SJSA1 (cell line): ENCODE results near the gene ARHGEF1. TPM values are rescaled to one million over a fixed set of nuclear protein-coding genes. Genes with fewer than 3 reads are reported as not detected.

Experiments
- DNase-seq, 2 experiments: peaks; one replicate each; pipeline ENCODE4 v3.0.0-alpha.2; 2015 to 2020; ENCODE audit warnings: low spot score in 2 of 2, low read depth in 1 of 2
- H3K27ac ChIP-seq: fragments of 250-450 bp; sonication (Bioruptor Pico); 2 replicates; pipeline ENCODE4 v1.5.1; 2020; ENCODE audit warnings: mild to moderate bottlenecking, moderate library complexity
- H3K27me3 ChIP-seq: fragments of 250-450 bp; sonication (Bioruptor Pico); replicated peaks from 2 replicates; pipeline ENCODE4 v1.5.1; 2020; ENCODE audit warnings: mild to moderate bottlenecking, moderate library complexity
- H3K36me3 ChIP-seq: fragments of 250-450 bp; sonication (Bioruptor Pico); 2 replicates; pipeline ENCODE4 v1.5.1; 2020; ENCODE audit warnings: mild to moderate bottlenecking
- H3K4me1 ChIP-seq: fragments of 250-450 bp; sonication (Bioruptor Pico); replicated peaks from 2 replicates; pipeline ENCODE4 v1.6.1; 2021; ENCODE audit warnings: mild to moderate bottlenecking
- H3K4me3 ChIP-seq: fragments of 250-450 bp; sonication (Bioruptor Pico); 2 replicates; pipeline ENCODE4 v1.5.1; 2020; ENCODE audit warnings: mild to moderate bottlenecking
- H3K9me3 ChIP-seq: fragments of 250-450 bp; sonication (Bioruptor Pico); replicated peaks from 2 replicates; pipeline ENCODE4 v1.5.1; 2020; ENCODE audit warnings: mild to moderate bottlenecking
- total RNA-seq: library from RNA; depleted of rRNA; stranded (reverse); fragments of >200 nt; shearing (Covaris generic); gene quantifications from 2 replicates; pipeline ENCODE4 v1.2.3, GENCODE V29; 2014

The ARHGEF1 gene
- total RNA-seq, 1 experiment from 2014 or later = 44.9 TPM

DNA sequence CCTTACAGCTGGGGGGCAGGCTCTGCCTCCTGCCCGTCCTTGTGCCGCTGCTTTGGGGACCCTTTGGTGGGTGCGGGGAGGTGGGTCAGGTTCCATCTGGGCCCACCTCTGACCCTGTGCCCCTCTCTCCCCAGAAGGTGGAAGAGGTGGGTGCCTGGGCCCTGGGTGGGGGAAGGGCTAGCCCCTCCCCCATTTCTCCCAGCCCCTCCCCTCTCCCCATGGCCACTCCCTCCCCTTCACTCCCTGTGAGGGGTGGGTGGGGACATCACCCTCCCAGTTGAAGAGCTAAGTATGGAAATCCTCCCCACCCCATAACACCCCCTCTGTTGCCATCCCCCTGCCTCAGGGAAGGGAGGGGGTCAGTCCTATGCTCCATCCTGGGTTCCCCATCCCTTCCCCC, 14.2 kb downstream of the ARHGEF1 start:
- no peaks in the 10 kb centered on the region for H3K9me3 ChIP-seq
- no peaks in the 10 kb centered on the region for H3K27me3 ChIP-seq
- H3K36me3 ChIP-seq = peaks cover 71% of the 10 kb centered on the region
- no peak for DNase-seq
- no peak overlapping the region for H3K4me3 ChIP-seq
- no peak overlapping the region for H3K27ac ChIP-seq
- H3K4me1 ChIP-seq = no peaks in the 10 kb centered on the region

DNA sequence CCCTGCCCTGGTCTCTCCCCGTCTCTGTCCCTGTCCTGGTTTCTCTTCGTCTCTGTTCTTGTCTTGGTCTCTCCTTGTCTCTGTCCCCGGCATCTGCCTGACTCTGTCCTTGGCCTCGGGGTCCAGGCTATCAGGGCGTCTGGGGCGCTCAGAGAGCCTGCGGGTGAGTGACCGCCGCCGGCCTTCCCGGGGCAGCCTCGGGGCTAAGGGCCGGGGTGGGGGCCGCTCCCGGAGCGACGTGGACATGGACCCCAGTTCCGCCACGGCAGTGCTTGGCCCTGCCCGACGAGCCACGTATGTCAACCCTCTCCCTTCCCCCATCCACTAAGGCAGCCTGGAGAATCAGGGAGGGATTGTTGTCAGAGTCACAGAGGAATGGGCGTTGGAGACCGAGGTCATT, 14.8 kb downstream of the ARHGEF1 start:
- Histone ChIP-seq H3K27ac (no peak overlapping the region), H3K4me3 (no peak overlapping the region), H3K4me1 (no peaks in the 10 kb centered on the region), H3K27me3 (no peaks in the 10 kb centered on the region), H3K36me3 (peaks cover 71% of the 10 kb centered on the region), H3K9me3 (no peaks in the 10 kb centered on the region)
- DNase-seq = no peak

DNA sequence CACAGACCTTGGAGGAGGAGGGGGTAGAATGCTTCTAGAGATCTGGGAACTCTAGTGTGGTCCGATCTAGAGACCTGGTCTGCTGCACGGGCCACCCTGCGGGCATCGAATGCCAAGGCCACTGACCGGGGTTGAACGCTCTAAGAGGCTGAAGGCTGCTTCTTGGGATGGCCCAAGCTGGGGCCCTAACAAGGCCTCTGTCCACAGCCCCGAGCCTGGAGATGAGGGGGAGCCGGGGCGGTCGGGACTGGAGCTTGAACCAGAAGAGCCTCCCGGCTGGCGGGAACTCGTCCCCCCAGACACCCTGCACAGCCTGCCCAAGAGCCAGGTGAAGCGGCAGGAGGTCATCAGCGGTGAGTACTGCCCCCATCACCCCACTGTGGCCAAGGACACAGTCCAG, 15.3 kb downstream of the ARHGEF1 start:
- Histone ChIP-seq H3K4me1 (no peaks in the 10 kb centered on the region), H3K9me3 (no peaks in the 10 kb centered on the region), H3K27ac (no peak overlapping the region), H3K4me3 (no peak overlapping the region), H3K36me3 (peaks cover 73% of the 10 kb centered on the region), H3K27me3 (no peaks in the 10 kb centered on the region)
- no peak for DNase-seq

DNA sequence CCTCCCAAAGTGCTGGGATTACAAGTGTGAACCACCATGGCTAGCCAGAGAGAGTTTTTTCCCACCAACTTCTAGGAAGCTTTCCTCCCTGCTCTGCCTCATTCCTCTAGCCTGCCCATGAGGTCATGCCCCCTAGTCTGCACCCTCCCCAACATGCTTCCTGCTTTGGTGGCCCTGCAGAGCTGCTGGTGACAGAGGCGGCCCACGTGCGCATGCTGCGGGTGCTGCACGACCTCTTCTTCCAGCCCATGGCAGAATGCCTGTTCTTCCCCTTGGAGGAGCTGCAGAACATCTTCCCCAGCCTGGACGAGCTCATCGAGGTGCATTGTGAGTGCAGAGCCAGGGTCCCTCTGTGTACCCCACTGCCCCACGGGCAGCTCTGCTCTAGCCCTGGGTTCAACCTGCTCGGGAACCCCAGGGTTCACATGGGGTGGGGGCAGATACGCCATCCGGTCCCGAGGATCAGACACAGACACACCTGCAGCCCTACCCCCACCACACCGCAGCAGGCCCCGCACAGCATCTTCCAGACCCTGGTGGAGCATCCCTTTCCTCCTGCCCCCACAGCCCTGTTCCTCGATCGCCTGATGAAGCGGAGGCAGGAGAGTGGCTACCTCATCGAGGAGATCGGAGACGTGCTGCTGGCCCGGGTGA, 18.9 kb downstream of the ARHGEF1 start:
- no peak for DNase-seq
- Histone ChIP-seq H3K27ac (no peak overlapping the region), H3K4me3 (no peak overlapping the region), H3K9me3 (no peaks in the 10 kb centered on the region), H3K4me1 (no peaks in the 10 kb centered on the region), H3K27me3 (no peaks in the 10 kb centered on the region), H3K36me3 (peaks cover 87% of the 10 kb centered on the region)

DNA sequence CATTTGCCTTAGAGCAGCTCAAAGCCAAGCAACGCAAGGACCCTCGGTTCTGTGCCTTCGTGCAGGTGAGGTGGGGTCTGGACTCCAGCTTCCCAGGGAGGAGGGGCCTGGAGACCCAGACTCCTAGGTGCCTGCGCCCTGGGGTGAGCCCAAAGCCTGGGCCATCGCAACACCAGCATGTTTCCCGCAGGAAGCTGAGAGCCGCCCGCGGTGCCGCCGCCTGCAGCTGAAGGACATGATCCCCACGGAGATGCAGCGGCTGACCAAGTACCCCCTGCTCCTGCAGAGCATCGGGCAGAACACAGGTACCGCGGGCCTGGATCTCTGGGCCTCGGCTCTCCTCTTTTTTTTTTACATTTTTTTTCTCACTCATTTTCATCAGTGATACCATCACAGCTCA, 19.6 kb downstream of the ARHGEF1 start:
- no peak for DNase-seq
- Histone ChIP-seq H3K36me3 (peaks cover 90% of the 10 kb centered on the region), H3K9me3 (no peaks in the 10 kb centered on the region), H3K27ac (no peak overlapping the region), H3K4me1 (no peaks in the 10 kb centered on the region), H3K27me3 (no peaks in the 10 kb centered on the region), H3K4me3 (no peak overlapping the region)

DNA sequence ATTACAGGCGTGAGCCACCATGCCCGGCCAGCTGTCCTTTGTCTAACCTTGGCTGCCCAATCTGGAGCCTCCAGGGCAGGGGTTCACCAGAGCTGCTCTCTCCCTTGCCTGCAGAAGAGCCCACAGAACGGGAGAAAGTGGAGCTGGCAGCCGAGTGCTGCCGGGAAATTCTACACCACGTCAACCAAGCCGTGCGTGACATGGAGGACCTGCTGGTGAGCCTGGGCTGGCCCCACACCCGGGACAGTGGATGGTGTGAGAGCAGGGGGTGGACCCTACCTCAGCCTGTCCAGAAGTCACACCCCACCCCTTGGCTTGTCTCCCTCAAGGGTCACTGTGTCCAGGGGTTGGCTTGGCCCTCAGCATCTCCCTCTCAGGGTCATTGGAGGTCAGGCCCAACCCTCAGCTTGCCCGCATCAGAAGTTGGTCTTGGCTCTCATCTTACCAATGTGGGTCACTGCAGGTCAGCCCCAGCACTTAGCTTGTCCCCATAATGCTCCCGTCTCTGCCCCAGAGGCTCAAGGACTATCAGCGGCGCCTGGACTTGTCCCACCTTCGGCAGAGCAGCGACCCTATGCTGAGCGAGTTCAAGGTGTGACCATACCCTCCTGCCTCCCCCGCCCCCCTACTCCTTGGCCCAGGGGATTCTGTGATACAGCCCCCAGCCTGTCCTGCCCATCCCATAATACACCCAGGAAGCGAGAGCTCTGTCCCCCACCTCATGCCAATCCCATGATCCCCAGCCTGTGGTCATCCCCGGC, 20.4 kb downstream of the ARHGEF1 start:
- Histone ChIP-seq H3K4me1 (no peaks in the 10 kb centered on the region), H3K4me3 (no peak overlapping the region), H3K27me3 (no peaks in the 10 kb centered on the region), H3K27ac (no peak overlapping the region), H3K9me3 (no peaks in the 10 kb centered on the region), H3K36me3 (peaks cover 82% of the 10 kb centered on the region)
- DNase-seq = no peak

DNA sequence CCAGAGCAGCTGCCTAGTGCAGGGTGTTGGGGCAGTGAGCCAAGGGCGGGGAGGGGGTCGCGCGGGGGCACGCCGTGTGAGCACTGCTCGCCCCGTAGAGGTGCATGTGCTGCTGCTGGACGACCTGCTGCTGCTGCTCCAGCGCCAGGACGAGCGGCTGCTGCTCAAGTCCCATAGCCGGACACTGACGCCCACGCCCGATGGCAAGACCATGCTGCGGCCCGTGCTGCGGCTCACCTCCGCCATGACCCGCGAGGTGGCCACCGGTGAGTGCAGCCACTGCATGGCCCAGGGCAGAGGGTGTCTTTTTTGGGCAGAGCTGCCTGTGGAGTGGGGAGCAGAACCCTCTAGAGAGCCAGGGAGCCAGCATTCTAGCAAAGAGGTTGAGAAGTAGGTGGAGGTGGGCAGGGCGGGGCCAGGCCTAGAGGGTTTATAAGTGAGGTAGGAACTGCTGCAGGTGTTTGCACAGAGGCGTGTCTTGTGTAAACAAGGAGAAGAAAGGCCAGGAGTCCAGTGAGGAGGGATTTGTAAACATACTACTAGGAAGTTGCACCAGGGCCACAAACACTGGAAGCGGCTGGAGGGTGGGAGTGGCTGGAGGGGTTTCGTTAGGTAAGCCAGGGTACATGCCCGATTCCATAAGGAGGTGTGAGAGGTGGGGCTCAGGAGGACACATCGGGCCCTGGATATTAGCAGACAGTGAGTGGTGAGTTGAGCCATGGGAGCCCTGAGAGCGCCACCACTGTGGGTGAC, 21.3 kb downstream of the ARHGEF1 start:
- H3K36me3 ChIP-seq = peaks cover 74% of the 10 kb centered on the region
- DNase-seq = no peak
- no peak overlapping the region for H3K27ac ChIP-seq
- H3K4me1 ChIP-seq = no peaks in the 10 kb centered on the region
- H3K9me3 ChIP-seq = no peaks in the 10 kb centered on the region
- H3K27me3 ChIP-seq = no peaks in the 10 kb centered on the region
- H3K4me3 ChIP-seq = no peak overlapping the region

DNA sequence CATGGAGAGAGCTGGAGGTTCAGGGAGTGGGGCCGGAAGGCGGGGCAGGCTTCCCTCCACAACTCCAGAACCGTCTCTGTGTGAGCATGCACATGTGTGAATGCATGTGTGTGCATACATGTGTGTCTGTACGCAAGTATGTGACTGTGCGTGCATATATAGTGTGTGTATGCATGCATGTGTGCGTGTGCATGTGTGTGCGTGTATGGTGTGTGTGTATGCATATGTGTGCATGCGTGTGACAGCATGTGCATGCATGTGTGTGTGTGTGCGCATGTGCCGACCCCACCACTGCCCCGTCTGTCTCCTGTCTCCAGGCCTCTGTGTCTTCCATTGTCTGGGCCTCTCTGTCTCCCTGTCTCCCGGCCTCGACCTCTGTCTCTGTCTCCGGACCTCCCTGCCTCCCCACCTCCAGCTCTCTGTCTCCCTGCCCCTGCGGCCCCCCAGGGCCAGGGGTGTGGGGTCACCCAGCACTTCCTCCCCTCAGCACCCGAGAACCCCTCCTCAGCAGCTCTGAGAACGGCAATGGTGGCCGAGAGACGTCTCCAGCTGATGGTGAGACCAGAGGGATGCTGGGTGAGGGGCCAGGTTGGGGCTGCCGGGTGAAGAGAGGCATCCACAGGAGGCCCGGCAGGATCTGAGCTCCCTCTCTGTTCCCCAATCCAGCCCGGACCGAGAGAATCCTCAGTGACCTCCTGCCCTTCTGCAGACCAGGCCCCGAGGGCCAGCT, 22.5 kb downstream of the ARHGEF1 start:
- no peak for DNase-seq
- H3K27me3 ChIP-seq = peaks cover 5% of the 10 kb centered on the region; the same call in 1 of the 2 replicates
- peaks cover 63% of the 10 kb centered on the region for H3K36me3 ChIP-seq
- H3K4me3 ChIP-seq = no peak overlapping the region
- H3K4me1 ChIP-seq = no peaks in the 10 kb centered on the region
- H3K9me3 ChIP-seq = no peaks in the 10 kb centered on the region
- H3K27ac ChIP-seq = no peak overlapping the region

DNA sequence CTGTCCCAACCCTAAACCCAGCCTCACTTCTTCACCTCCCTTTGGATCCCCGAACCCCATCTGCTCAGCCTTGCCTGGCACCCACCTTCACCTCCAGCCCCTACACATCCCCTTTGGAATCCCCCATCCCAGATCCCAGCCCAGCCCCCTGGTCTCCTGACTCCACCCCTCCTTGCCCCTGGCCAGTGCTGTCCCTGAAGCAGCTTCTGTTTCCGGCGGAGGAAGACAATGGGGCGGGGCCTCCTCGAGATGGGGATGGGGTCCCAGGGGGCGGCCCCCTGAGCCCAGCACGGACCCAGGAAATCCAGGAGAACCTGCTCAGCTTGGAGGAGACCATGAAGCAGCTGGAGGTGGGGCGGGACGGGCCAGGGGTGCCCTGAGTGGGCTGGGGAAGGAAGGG, 23.3 kb downstream of the ARHGEF1 start:
- peaks cover 57% of the 10 kb centered on the region for H3K36me3 ChIP-seq
- H3K27me3 ChIP-seq = peaks cover 12% of the 10 kb centered on the region
- H3K27ac ChIP-seq = no peak overlapping the region
- H3K4me3 ChIP-seq = no peak overlapping the region
- DNase-seq = no peak
- H3K9me3 ChIP-seq = no peaks in the 10 kb centered on the region
- H3K4me1 ChIP-seq = no peaks in the 10 kb centered on the region

DNA sequence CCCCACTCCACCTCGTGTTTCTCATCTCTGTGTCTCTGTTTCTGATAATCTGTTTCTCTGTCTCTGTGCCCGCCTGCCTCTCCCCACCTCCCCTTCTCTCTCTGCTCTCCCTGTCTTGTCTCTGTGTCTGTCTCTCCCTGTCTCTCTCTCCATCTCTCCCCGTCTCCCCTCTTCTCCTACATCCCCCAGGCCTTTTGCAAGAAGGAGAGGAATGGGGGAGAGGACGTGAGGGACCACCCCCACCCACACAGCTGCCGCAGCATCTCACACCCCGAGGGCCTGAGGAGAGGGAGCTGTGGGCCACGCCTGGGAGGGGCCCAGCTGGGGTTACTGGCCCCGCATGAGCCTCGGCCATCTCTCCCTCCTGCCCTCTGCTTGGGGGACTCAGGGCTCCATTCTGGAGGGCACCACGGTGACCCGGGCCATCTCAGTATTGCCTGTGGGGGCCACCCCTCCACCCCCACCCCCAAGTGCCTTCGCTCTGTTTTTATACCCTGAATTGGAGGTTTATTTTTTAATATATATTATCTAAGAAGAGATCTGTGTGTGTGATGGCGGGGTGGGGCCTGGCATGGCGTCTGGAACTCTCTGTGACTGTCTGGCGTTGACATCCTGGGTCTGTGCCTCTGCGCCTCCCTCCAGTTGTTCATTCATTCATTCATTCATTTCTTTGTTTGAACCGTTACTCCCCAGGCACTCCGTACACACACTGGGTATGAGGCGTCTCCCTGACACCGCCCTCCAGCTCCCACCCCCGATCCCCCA, 24.1 kb downstream of the ARHGEF1 start:
- Histone ChIP-seq H3K9me3 (no peaks in the 10 kb centered on the region), H3K4me3 (no peak overlapping the region), H3K27me3 (peaks cover 21% of the 10 kb centered on the region), H3K27ac (no peak overlapping the region), H3K4me1 (no peaks in the 10 kb centered on the region), H3K36me3 (peaks cover 49% of the 10 kb centered on the region)
- no peak for DNase-seq

DNA sequence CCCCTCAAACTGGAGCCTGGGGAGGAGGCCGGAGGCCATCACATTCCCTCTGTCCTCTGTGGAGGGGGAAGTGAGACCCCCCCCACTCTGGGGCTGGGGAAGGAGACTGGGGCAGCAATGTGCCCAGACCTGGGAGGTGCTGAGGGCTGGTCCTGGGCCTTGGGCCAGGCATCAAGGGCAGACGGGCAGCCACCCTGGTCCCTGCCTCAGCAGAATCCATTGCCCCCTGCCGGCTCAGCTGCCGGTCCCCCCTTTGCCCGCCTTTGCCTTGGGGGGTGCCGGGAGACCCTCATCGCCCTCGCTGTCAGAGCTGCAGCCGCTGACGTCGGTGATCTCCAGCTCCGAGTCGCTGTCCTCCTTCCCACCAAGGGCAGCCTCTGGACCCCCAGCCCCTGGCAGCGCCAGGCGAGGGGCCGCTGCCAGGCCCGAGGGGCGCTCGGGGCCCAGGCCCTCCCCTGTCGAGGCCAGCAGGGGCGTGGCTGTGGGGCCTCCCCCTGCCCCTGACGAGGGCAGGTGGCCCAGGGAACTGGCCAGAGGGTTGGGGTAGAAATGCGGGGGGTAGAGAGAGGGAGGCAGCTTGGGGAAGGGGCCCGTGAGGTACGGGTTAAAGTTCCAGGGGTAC, 25.1 kb downstream of the ARHGEF1 start:
- DNase-seq = no peak
- Histone ChIP-seq H3K27ac (no peak overlapping the region), H3K4me3 (no peak overlapping the region), H3K27me3 (peaks cover 28% of the 10 kb centered on the region), H3K4me1 (no peaks in the 10 kb centered on the region), H3K9me3 (no peaks in the 10 kb centered on the region), H3K36me3 (peaks cover 39% of the 10 kb centered on the region)

DNA sequence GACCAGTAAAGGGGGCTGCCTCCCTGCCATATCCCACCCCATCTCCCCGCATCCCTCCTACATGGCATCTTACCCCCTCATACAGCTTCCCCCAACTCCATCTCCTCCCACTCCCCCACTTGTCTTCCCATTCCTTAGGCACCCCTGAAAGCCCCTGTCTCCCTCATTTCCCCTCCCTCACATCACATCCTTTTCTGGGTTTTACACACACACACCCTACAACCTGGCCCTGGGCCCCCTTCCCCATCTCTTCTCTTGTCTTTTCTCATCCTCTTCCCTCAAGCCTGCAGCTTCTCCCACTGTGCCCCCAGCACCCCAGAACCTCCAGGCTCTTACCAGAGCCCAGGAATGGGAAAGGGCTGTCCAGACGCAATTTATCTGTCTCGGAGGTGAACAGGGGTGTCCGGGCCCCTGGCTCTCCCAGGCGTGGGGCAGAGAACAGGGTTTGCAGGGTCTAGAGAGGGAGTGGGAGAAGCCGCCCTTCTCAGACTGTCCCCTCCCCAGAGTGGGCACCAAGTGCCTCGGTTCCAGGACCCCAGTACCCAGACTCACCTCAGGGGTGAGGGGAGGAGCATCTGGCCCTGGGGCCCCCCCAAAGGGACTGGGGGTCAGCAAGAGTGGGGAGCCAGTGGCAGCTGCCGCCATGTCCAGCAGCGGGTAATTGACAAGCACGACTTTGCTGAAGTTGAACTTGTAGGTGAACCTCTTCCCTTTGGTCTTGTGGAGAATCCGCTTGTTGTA, 25.9 kb downstream of the ARHGEF1 start:
- Histone ChIP-seq H3K27me3 (peaks cover 35% of the 10 kb centered on the region), H3K9me3 (no peaks in the 10 kb centered on the region), H3K4me3 (no peak overlapping the region), H3K4me1 (no peaks in the 10 kb centered on the region), H3K36me3 (peaks cover 31% of the 10 kb centered on the region), H3K27ac (no peak overlapping the region)
- DNase-seq = no peak
